NCI-H2081 treated with DMSO at 0.1 percent for 48 hours (cell line): ENCODE measurements around the gene DGKI.

Source experiments
- DNase-seq: peaks from one replicate; lab custom pipeline; 2025; lab: John Stamatoyannopoulos, UW

DGKI gene

GRCh38 chr7:137593115-137593711, 253.6 kb downstream of the DGKI start:
- no peak for DNase-seq

GRCh38 chr7:137592232-137592896, 254.4 kb downstream of the DGKI start:
- DNase-seq = peak; percentile 39

- no peak for DNase-seq
These were observed 255.3 kb downstream of the DGKI start for GRCh38 chr7:137591421-137591837.

- DNase-seq = no peak
These were observed 255.9 kb downstream of the DGKI start for GRCh38 chr7:137590756-137591305.

GRCh38 chr7:137590071-137590755, 256.6 kb downstream of the DGKI start:
- no peak for DNase-seq

- DNase-seq = no peak
These were observed 259.4 kb downstream of the DGKI start for GRCh38 chr7:137587326-137587725.

- no peak for DNase-seq
These were observed 261.2 kb downstream of the DGKI start for GRCh38 chr7:137585591-137585990.

GRCh38 chr7:137583172-137583571, 263.6 kb downstream of the DGKI start:
- DNase-seq = no peak

- DNase-seq = no peak
These were observed 266.7 kb downstream of the DGKI start for GRCh38 chr7:137579913-137580640.

- DNase-seq = no peak
These were observed 268.2 kb downstream of the DGKI start for GRCh38 chr7:137578541-137578940.

- DNase-seq = no peak
These were observed 269.6 kb downstream of the DGKI start for GRCh38 chr7:137577184-137577583.

- DNase-seq = no peak
These were observed 270.3 kb downstream of the DGKI start for GRCh38 chr7:137576481-137576880.

- no peak for DNase-seq
These were observed 272.0 kb downstream of the DGKI start for GRCh38 chr7:137574812-137575211.

GRCh38 chr7:137572056-137572784, 274.6 kb downstream of the DGKI start:
- no peak for DNase-seq

- no peak for DNase-seq
These were observed 282.1 kb downstream of the DGKI start for GRCh38 chr7:137564677-137565076.

- no peak for DNase-seq
These were observed 282.8 kb downstream of the DGKI start for GRCh38 chr7:137563981-137564380.

- no peak for DNase-seq
These were observed 299.3 kb downstream of the DGKI start for GRCh38 chr7:137547485-137547884.

- DNase-seq = no peak
These were observed 300.1 kb downstream of the DGKI start for GRCh38 chr7:137546671-137547070.

GRCh38 chr7:137546009-137546408, 300.8 kb downstream of the DGKI start:
- DNase-seq = no peak

- no peak for DNase-seq
These were observed 301.6 kb downstream of the DGKI start for GRCh38 chr7:137545059-137545716.

- no peak for DNase-seq
These were observed 302.2 kb downstream of the DGKI start for GRCh38 chr7:137544453-137545058.
